ENCODE measurements around the gene FBLN2.
"Not testable (repeated sequence)": the region's sequence is repeated elsewhere in the genome, so short reads cannot be mapped to it uniquely, and the experiment has no call there.

FBLN2 gene

DNA sequence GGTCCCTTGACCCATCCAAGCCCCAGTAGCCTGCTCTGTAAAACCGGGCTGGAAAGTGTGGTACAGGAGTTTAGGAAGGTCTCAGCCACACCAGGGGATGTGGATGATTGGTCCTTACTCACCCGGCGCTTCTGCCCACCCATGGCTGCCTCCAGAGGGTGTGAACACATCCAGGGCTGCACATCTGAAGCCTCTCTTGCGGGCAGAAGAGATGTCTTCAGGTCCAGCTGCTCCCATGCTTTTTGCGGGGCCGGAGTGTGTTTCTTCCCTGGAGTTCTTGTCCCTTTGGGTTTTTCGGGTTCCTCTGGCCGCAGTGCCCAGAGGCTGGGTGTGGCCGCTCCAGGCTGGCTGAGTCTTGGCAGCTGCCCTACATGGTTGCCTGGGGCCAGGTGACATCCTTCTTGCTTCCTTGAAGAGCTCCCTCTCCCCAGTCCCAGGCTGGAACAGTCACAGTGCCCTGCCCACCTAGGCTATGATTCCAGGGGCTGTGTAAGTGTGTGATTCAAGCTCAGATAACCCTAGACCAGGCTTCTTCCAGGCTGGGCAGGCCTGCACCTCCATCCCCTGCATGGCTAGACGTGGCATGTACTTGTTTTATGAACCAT lies 34.9 kb upstream of the FBLN2 start:
- no peak for DNase-seq (ENCODE audit: low read depth in 1 of 2, low spot score in 1 of 2)

DNA sequence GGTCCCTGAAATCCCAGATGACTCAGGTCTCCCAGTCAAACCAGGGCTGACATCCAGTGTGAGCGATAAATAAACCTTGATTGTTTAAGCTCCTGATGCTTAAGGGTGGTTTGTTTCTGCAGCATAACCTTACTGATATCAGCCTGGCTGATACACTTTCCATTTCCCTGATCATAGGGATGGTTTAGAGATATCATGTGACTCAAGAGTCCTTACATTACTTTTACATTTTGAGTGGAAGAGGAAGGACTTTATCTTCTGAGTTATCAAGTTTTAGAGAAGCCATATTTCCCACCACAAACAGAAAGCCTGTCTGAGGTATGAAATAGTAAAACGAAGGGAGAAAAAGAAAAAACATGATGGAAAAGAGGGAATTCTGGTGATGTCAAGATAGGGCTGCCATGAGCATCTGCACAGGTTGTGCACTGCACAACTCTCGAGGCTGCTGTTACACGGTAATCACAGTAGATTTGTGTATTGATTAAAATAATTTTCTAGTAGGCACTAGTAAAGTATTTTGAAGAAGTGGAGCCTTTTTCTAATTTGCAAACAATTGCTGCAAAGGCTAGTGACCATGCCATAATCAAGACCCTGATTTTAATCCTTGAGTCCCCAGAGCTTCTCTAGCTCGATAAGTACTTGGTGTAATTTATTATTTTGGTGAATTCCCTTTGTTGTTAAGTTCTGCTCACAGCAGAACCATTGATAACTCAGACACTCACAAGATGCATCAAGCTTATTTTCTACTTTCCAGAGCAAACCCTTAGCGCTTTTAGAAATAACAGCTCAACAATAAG lies 34.1 kb upstream of the FBLN2 start:
- DNase-seq (ENCODE audit: low read depth in 1 of 2, low spot score in 1 of 2), result no peak

DNA sequence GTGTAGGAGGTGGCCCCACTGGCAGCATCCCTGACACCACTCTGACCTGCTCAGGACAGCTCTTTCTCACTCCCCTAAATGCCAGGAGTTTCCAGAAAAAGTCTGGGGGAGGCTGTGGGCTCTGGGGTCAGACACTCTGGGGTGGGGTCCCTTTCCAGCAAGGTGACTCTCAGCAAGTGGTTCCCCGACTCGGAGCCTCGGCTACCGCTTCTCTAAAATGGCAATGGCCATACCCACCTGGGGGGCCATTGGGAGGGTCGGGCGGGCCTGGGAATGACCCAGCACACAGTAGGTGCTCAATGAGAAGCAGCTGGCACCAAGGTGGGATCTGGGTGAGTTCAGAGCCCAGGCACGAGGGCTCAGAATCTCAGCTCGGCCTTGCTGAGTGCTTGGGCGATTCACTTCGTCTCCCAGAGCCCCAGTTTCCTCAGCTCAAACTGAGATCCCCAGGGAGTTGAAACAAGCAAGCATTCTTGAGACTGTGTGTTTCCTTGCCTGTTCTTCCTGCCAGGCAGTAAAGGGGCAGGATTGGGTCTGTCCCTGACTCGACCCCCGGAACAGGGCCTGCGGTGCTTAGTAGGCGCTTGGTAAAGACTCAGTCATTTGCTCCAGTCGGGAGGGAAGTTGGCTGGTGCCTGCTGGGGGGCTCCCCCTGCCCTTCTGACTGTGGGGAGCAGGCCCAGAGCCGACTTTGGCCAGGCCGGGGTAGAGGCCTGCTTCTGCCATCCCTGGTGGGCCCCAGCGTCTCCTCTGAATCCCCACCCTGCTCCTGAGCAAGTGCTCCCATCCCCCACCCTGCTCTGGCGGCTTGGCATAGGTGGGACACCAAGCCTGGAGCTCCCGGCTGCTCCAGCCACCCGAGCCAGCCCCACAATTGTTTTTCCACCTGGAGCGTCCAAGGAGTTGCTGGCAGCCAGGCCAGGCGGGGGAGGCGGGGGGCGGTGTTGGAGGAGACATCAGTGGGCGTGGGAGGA lies 32.9 kb upstream of the FBLN2 start:
- DNase-seq (ENCODE audit: low read depth in 1 of 2, low spot score in 1 of 2), result no peak

DNA sequence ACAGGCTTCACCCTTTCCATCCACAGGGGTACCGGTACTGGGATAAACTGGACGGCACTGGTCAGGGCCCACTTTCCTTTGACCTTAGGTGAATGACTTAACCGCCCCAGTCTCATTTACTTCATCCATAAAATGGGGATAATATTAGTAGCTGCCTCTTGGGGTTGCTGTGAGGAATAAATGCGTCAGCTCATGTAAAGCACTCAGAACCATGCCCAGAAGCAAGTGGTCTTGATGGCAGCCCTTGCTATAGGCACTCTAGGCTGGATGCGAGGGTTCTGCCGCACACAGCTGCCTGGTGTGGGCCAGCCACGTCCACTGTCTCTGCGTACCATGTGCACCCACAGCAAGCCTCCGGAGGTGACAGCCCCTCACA lies 32.2 kb upstream of the FBLN2 start:
- no peak for DNase-seq (ENCODE audit: low read depth in 1 of 2, low spot score in 1 of 2)

DNA sequence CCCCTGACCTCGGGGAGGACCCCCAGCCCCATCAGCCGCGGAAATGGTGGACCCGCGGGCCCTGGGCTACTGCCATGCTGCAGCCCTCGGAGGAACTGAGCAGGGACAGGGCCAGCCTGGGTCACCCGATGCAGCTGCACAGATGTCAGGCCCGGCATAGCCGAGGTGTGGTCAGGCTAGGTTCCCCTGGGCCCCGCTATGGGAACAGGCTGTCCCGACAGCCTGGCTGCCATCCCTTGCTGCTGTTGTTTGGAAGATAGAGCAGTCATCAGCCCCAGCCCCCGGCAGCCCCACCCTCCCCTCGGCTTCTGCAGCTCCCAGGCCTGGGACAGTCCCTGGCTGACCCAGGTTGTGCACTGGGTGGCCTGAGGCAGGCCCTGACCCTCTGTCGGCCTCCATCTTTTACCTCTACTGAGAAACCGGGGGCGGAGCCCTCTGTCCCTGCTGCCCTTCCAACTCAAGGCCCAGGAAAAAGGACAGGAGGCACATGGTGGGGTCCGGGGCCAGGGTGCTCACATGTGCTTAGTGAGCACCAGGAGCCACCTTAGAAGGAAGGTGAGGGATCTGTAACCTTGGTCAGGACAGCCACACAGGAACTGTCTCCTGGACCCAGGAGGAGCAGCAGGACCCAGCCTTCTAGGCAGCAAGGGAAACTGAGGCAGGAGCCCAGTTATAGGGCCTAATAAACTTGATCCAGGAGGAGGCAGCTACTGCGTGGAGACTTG lies 31.5 kb upstream of the FBLN2 start:
- DNase-seq (ENCODE audit: low read depth in 1 of 2, low spot score in 1 of 2), result no peak

DNA sequence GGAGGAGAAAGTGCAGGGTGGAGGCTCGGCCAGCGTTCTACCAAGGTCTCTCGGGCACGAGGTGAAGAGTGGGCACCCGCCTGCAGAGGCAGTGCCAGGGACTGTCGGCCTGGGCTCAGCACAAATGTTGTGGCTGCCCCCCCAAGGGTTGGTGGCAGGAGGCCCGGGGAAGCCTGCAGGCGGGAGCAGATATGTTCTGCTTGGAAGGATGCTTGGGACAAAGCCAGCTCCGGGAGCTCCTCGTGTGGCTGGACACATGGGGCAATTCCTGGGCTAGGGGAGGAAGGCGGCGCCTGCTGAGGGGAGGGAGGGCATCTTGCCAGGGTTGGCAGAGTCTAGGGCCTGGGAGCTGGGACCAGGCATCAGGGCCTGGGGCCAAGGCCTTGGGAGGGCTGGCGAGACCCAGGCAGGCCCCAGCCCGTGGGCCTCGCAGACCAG lies 30.4 kb upstream of the FBLN2 start:
- no peak for DNase-seq (ENCODE audit: low read depth in 1 of 2, low spot score in 1 of 2)

DNA sequence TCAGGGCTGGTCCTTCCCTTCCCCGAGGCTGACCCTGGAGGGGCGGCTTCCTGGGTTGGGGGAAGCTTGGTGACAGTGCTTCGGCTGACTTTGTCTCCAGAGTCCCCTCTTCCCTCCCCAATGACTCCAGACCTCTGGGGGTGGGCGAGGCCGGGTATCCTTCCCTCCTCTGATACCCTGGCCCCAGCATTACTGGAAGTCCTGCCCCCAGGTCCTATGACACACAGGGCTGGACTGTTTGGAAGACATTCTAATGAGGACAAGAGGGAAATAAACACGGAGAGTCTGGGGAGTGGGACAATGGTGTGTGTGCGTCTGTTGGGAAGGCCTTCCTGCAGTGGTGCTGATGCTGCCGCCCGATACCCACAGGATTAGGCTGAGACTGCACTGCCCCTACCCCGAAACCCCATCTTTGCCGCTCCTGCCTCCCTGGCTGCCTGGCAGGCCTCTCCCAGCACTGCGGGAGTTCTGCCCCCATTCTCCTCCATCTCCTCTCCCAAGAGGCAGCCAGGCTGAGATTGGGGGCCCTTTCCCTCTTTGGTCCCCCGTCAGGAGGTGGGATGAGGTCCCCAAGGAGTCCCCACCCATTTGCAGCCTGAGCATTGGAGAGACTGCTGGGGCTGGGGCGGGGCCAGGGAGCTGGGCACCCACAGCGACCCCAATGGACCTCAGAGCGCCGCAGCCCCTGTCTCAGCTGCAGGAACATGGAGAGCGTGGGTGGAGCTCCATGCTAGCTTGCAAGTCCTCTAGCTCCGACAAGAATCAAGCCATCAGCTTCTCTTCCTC lies 29.7 kb upstream of the FBLN2 start:
- DNase-seq (ENCODE audit: low read depth in 1 of 2, low spot score in 1 of 2), result no peak

DNA sequence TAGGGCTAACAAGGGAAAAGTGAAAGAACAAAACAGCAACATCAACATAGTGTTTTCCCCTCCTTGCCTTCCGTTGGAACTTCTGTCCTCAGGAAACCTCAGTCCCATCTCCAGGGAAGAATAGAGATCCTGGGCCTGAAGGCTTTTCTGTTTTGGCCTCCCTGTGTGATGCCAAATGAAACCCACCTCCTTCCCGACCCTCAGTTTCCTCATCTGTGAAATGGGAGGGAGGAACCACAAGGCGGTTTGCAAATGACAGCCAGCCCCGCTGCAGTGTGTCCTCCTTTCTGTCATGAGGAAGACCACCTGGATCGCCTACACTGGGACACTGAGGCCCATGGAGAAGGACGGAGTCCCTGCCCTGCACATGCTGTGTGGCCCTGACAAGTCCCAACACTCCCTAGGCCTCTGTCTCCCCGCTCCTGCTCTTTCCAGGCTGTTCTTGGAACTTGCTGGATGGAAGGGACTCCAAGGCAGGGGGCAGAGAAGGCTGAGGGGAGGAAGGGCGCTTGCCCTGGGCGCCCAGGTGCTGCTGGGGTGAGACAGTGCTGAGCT lies 28.5 kb upstream of the FBLN2 start:
- DNase-seq (ENCODE audit: low read depth in 1 of 2, low spot score in 1 of 2), result no peak

DNA sequence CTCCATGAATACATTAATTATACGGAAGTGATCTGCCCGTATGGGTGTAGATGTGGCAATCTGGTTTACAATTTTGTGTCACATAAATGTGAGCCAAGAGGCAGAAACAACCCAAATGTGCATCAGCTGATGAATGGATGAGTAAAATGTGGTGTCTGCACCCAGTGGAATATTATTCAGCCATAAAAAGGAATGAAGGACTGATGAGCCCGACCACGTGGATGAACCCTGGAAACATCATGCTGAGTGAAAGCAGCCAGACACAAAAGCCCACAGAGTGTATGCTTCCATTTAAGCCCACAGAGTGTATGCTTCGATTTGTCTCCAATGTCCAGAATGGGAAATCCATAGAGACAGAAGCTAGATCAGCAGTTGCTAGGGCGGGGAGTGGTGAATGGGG lies 27.6 kb upstream of the FBLN2 start:
- DNase-seq (ENCODE audit: low read depth in 1 of 2, low spot score in 1 of 2), result no peak

DNA sequence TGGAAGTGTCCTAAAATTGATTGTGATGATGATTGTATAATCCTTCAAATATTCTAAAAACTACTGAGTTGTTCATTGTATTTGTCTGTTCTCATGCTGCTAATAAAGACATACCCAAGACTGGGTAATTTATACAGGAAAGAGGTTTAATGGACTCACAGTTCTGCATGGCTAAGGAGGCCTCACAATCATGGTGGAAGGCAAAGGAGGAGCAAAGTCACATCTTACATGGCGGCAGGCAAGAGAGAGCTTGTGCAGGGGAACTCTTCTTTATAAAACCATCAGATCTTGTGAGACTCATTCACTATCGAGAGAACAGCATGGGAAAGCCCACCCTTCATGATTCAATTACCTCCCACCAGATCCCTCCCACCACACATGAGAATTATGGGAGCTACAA lies 27.2 kb upstream of the FBLN2 start:
- not testable (repeated sequence) for DNase-seq (ENCODE audit: low read depth in 1 of 2, low spot score in 1 of 2)

DNA sequence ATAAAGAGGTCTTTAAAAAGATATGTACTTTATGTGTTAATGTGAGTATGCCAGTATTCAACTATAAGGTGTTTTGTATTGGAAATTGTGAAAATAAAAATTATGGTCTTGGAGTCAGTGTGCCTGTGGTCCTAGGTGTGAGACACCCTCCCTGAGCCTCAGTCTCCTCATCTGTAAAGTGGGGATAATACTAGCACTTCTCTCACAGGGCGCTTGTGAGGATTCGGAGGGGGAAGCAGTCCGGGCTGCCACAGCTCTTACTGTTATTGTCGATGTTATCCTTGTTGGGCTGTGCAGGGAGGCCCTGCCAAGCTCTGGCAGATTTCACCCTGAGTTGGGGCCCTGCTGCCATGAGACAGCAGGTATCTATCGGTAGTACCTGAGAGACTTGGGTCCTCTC lies 26.7 kb upstream of the FBLN2 start:
- DNase-seq (ENCODE audit: low read depth in 1 of 2, low spot score in 1 of 2), result no peak

DNA sequence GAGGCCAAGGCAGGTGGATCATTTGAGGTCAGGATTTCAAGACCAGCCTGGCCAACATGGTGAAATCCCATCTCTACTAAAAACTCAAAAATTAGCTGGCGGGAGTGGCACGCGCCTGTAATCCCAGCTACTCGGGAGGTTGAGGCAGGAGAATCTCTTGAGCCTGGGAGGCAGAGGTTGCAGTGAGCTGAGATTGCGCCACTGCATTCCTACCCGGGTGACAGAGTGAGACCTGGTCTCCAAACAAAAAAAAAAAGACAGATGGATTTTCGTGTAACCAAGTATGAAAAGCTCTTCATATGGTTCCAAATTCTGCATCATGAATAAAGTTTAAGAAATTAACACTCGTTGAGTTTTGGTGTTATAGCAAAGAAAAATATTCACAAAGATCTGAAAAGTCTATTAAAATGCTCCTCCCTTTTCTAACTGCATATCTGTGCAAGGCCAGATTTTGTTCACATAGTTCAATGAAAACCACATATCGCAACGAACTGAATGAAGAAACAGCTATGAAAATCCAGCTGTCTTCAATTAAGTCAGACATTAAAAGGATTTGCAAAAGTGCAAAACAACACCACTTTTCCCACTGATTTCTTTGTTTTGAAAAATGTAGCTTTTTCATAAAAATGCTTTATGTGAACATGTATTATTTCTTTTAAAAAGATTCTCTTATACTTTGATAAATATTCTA lies 23.8 kb upstream of the FBLN2 start:
- DNase-seq (ENCODE audit: low read depth in 1 of 2, low spot score in 1 of 2), result no peak

DNA sequence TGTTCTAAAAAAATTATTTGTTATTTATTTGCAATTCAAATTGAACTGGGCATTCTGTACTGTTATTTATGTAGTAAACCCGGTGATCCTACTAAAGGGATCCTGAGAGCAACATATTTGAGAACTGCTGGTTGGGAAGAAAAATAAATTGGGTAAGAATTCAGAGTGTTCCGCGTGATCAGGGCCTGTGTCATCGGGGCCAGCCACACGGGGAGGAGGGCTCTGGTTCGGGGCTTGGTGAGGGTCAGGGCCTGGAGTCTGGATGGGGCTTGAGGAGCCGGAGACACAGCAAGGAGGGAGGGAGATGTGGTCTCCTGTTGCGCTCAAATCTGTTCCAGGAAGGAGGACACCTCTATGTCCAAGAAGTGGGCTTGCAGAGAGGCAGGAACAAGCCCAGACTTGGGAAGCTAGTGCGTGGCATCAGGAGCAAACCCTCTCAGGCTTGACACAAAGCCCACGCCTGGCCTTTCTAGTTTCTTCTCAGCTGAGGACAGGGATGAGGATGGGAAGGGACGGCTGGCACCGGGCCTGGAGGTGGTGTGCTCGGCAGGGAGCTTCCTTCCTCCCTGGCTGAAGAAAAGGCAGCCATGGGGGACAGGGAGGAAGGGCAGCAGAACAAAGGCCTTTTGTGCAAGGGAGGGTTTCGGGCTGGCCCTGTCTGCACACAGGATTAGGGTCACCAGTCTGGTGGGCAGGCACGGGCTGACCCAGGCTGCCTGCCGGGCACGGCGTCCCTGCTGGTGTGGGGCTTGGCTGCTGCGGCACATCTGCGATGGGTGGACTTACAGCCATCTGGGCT lies 22.9 kb upstream of the FBLN2 start:
- no peak for DNase-seq (ENCODE audit: low read depth in 1 of 2, low spot score in 1 of 2)

DNA sequence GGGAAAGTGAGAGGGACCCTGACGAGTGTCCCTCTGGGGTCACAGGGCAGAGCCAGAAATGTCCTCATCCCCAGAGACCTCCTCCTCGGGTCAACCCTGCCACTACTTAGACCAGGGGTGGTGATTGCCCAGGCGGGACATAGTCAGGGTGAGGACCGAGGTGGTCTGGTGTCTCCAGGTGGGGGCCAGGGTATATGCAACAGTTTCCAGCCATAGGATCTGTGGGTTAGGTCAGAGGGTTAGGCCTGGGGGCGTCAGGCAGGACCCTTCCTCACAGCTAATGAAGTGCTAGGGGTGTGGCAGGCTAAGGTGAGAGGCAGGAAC lies 22.3 kb upstream of the FBLN2 start:
- no peak for DNase-seq (ENCODE audit: low read depth in 1 of 2, low spot score in 1 of 2)

DNA sequence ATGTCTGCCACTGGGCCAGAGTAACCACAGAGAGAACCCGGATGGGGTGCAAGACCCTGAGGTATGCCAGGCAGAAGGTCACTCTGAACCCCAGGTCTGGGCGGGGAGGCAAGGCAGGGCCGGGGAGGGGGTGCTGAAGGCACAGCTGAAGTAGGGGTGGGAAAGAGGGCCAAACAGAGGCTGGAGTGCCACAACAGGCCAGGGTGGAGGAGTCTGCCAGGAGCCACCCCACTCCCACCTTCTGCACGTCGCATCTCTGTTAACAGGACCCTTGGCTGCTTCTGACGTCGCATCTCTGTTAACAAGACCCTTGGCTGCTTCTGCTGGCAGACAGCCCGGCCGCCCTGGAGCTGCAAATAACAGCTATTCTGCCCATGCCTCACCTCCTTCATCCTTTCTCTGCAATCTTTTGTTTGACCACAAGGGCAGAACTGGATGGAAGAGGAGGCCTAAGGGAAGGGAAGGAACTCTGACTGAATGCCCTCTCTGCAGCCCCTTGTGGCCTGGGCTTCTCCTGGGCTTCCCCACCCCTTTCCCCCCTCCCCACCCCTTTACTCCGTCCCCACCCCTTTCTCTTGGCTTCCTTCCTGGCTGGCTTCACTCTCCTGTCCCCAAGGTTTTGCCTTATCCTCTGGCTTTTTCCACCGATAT lies 20.6 kb upstream of the FBLN2 start:
- no peak for DNase-seq (ENCODE audit: low read depth in 1 of 2, low spot score in 1 of 2)

DNA sequence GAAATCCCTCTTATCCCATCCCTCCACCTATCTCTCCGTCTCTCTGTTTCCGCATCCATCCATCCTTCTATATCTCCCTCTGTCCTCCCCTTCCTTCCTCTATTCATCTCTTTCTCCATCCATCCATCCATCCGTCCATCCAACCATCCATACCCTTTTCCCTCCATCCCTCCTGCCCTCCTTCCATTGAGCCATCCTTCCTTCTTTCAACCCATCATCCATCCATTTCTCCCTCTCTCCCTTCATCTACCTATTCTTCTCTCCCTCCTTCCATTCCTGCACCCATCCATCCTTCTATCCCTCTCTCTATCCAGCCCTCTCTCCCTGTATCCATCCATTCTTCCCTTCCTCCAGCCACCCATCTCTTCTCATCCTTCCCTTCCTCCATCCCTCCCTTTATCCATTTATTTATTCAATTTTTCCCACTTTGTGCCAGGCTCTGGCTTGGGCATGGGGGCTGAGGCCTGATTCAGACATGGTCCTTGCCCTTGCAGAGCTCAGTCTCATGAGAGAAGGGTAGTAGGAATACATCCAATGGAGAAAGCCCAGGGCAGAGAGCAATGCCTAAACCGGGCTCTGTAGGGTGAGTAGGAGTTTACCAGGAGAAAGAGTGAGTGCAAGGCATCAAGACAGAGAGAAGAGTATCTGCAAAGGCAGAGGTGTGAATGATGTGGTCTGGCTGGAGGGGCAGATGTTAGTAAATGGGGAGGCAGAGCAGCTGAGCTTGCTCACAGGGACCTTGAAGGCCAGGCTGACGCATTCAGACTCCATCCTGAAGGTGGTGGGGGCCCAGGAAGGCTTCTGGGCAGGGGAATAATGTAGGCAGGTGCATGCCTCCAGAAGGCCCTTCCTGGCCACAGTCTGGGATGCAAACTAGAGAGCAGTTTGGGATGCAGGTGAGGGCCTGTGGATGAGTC lies 19.5 kb upstream of the FBLN2 start:
- no peak for DNase-seq (ENCODE audit: low read depth in 1 of 2, low spot score in 1 of 2)

Data from stimulated activated CD4-positive, alpha-beta T cell treated with anti-CD3 and anti-CD28 coated beads, Interleukin-15, amount 100 ng/mL, for 1 hour (primary cell).